Suppressor macrophage treated with lipopolysaccharide for 1 hour (primary cell): Measurements from ENCODE around the gene GPR180.

Experiments used
- DNase-seq, 3 donors: peaks; one replicate each; pipeline ENCODE4 v3.0.0-alpha.2; 2020 to 2022

GPR180 gene

DNA sequence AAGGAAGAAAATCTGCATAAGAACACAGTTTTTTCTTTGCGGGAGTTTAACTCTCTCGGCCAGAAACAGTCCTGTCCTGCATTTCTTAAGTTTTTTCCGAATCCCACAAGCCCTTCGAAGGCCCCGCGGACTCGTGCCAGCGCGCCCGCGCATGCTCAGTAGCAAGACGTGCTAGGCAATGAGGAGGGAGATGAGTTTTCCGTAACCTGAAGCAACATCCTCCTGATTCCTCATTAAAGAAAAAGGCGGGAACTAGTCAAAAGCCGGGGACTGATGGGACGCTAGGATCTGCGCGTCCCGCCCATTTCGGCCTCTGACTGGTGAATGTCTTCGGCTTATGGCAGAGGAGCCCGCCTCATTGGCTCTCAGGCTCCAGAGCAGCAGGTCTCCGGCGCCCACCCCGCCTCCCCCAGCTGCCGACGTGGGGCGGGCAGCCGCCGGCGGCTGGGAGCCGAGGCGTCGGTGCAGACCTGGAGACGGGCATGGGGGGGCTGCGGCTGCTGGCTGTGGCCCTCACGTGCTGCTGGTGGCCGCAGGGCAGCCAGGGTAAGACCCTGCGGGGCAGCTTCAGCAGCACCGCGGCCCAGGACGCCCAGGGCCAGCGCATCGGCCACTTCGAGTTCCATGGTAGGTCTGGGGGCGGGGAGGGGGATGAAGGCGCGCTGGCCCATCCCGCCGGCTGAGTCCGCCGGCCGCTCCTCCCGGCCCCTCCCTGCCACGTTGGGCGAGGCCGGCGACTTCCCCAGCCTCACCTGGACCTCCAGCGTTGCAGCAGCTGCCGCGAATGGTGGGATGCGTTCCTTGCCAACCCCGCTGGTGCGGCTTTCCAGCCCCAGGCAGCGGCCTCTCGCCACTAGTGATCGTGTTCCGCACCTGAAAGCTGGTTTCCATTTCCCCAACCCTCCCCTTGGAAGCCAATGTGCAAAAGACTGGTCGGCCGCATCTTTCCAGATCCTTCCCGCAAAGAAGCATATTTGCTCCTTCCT, at the start of gene GPR180:
Gene GPR180 (plus strand): TSS at position 412 of the 986 bp plus-strand sequence. CDS start 71 bp downstream, at position 483.
- DNase-seq: peak; percentile 96 to 98 (median 97)

DNA sequence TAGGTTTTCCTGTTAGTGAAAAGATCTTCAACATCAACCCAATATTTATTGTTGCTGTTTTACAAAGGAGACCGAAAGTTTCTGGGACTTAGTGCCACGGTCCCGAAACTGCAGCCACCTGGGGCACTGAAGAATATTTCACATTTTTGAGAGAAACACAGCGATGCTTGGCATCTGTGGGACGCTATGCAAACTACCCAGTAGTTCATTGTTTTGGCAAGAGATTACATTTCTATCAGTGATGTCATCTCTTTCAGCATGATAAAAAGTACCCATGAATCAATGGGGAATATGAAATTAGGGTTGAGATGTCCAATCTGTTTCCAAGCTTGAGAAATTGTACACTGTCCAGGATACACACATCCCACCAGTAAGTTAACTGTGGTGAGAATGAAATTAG, 49.6 kb upstream of the GPR180 start:
- peak in 1 of 3 donors; percentile 3 for DNase-seq

DNA sequence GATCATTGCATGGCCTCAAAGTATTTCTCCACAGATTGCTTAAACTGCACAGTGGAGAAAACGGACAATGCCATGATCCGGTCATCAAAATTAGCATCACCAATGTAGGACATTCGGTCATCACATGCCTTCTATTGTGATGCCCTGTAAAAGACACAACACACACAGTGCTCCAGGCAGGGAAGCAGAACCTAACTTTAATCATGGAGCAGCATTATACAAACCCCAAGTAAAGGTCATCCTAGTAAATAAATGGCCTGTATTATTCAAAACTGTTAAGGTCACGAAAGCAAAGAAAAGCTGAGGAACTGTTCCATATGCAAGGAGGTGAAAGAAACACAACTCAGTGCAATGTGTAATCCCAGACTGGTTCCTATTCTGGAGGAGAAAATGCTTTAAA, 47.9 kb upstream of the GPR180 start:
- DNase-seq: no peak

DNA sequence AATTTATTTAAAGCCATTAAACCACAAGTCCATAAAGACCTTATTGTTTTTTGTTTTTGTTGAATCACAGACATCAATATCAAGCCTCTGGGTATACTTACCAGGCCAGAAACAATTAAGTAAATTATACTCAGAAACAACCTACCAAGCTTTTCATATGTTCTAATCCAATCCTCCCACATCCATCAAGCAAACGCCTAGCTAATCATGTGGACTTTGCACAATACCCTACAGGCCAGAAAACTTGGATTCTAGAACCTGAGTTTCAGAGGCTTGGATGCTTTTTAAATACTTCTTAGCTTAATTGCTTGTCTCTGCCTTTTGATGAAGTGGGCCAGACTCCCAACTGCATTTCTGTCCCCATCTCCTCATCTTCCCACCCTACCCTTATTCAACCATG, 45.6 kb upstream of the GPR180 start:
- DNase-seq: no peak

DNA sequence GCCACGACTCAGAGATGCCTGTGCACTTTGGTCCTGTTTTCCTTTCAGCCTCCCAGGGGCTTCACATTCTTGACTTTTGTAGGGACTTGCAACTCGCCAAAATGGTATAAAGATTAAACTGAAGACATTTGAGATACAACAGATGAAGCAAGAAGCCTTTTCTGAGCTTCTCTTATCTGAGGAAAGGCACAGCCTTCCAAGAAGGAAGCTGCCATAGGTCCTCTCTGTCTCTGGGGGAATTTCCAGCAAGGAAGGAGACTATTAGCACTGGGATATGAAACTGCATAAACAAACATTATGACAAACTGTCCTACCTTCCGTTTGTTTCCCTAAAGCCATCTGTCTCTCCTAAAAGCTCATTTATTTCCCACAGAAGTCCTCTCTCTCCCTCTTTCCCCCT, 45.0 kb upstream of the GPR180 start:
- peak in 2 of 3 donors; percentile 8 to 15 for DNase-seq

DNA sequence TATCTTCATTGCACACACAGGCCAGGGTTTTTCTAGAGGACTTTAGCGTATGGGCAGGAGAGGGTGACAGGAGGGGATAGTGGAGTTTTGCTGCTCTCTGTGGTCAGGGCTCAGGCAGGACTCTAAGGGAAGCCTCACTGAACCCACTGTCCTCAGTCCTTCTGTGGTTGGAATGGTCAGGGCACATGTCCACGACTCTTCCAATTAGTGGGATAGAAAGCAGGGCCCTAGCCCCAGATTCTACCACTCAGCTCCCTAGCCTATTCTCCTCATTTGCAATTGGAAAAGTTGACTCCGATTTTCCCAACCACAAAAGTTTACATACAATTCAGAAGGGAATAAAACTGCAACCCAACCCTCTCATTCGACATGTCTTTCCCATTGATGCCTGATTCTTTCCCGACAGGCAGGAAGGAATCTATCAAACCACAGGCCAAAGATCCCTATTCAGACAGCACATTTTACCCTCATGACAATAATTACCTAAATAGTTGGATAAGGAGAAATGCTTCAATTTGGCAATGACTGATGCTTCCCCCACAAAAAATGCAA, 43.9 kb upstream of the GPR180 start:
- DNase-seq: no peak

DNA sequence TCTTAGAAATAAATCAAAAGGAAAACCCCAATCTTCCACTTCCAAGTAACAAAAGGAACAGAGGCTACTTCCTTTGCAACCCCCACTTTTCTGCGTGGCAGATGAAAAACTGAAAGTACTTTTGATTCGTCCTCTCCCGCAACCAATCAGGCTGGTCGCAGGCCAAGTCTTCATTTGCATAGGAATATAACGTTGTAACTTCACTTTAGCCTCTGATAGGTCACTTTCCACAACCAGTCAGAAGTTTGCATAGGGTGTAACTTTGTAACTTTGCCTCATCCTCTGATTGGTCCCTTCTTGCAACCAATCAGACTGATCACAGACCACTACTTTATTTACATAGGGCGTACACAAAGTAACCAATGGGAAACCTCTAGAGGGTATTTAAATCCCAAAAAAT, 42.9 kb upstream of the GPR180 start:
- peak; percentile 9 to 29 (median 13) for DNase-seq

DNA sequence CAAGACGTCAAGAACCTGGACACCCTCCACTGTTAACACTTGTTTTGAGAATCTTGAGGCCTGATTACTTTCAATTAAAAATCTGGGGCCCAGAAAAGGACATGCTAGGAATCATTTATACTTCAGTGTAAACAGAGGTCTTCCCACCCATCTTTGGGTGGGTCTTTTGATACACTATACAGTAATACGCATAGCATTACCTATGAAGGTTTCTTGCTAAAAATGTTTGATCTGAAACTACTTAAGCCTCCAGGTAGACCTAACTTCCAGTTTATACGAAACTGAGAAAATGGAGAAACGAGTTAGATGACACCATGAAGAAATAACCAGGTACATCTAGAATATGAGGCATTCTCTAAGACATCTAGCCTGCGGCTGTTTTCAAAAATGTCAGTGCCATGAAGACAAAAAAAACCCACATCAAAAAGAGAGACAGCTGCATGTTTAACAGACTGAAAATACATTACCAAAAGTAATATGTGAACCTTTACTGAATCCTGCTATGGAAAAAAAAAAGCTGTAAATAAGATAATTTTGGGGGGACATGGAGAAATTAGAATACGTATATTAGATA, 42.3 kb upstream of the GPR180 start:
- no peak for DNase-seq

DNA sequence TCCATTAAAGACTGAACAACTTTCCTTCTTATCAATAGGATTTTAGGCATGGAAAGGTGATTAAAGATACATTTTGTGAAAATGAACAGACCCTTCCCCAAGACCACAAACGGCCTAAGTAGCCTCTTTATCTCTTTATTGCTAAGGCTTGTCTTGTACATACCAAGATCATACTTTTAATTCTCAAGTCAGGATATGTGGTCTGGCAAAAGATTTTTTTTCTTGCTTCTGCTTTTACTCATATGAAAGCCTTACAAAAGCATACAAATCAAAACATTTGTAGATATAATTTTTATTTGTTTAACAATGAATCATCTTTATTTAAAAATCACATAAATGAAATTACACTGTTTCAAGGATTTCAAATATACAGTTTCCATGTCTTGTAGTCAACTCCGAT, 41.5 kb upstream of the GPR180 start:
- DNase-seq: no peak

DNA sequence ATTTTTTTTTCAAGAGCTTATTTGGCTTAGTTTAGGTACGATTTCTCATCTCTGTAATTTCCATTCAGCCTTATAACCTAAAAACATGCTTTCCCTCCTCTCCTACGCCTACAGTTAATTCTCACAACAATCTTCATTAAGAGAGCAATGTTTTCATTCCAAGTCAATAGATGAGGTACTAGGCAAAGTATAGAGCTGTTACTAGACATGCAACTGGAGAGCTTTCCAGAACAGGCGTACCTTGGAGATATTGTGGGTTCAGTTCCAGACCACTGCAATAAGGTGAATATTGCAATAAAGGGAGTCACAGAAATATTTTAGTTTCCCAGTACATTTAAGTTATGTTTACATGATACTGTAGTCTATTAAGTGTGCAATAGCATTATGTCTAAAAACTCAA, 40.5 kb upstream of the GPR180 start:
- no peak for DNase-seq

DNA sequence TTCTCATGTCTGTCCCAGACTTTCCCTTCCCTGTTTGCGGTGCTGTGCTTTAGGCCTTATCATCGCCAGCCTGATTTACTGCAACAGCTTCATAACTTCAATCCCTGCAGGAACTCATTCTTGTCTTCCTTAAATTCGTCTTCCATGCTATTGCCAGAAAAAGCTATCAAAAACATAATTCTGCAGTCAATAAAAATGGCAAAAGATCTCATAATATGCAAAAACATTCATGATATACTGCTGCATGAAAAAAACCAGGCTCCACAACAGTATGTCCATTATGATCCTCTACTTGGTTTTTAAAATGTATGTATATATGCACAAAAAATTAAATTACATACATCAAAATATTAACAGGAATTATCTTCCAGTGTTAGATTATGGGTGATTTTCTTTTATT, 34.1 kb upstream of the GPR180 start:
- DNase-seq: no peak

DNA sequence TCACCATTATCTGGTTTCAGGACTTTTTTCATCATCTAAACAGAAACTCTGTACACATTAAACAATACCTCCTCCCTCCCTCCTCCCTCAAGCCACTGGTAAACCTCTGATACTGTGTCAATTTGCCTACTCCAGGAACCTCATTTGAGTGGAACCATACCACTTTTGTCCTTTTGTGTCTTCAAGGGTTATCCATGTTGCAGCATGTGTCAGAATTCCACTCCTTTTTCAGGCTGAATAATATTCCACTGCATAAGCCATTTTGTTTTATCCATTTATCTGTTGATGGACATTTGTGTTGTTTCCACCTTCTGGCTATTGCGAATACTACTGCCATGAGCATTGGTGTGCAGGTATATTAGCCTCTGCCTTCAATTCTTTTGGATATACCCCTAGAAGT, 33.2 kb upstream of the GPR180 start:
- DNase-seq: no peak

DNA sequence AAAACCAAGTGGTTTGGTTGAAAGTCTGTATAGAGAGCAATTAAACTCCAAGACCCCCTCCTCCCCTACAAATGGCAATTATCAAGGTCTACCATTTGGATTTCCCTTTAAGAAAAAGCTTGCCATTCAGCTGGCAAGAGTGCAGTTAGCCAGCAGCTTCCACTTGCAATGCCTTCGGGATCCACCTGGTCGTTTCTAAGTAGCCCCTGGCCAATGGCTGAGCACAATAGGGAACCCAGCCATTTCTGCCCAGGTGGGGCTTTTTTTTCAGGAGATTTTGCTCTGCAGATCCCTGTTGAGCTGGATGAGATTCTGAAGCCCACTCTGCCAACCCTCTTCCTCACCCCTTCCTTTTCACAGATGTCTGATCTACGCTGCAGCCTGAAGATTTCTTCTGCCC, 32.0 kb upstream of the GPR180 start:
- DNase-seq: no peak

DNA sequence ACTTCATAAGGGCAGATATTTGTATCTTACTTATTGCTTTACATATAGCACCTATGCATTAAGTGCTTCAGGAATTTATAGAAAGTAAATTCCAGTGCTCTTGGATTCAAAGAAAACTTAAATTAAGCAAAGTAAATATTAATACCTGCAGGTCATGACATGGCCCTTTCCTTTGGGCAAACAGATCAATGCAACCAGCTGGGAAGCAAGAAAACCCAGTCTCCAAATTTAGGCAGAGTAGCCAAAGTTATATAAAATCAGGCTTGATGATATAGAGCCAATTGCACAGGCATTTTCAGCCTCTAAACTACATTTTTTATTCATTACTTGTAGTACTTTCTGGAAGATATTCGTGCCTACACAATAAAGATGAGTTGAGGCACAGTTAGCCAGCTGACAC, 22.6 kb upstream of the GPR180 start:
- no peak for DNase-seq

DNA sequence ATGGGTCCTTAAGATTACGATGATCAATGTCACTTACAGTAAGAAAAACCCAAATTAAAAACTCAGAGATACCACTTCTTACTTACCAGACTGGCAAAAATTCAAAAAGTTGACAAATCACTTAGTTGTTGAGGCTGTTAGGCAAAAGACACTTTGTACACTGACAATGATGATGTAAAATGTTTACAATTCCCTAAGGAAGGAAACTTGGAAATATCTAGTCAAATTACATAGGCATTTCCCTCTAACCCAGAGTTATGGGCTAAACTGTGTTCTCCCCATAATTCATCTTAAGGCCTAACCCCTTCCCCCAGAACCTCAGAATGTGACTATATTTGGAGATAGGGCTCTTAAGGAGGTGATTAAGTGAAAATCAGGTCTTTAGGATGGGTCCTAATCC, 17.7 kb upstream of the GPR180 start:
- DNase-seq: no peak

DNA sequence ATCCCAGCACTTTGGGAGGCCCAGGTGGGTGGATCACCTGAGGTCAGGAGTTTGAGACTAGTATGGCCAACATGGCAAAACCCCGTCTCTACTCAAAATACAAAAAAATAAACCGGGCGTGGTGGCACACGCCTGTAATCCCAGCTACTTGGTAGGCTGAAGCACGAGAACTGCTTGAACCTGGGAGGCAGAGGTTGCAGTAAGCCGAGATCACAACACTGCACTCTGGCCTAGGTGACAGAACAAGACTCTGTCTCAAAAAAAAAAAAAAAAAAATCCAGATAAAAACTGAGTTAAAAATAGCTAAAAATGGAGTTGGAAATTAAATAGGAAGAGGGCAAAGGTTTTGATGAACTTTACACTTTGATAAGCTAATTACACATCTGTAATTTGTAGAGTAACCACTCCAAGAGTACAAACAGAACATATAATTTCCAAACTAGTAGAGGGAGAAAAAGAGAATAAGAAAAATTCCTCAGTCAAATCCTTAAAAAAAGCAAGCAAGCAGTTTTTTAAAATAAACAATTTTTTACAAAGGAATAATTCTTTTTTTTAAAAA, 16.0 kb upstream of the GPR180 start:
- DNase-seq: no peak

DNA sequence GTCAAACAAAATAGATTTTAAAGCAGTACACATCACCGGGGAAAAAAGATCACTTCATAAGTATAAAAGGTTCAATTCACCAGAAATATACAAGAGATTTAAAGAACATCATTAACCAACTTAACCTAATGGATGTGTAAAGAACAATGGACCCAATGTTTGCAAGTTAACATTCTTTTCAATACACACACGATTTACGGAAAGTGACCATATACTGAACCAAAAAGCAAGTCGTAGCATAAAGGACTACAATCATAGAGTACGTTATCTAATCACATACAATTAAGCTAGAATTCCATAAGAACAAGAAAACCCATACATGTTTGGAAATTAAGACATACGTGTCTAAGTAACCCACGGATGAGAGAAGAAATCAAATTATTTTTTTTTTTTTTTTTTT, 15.3 kb upstream of the GPR180 start:
- DNase-seq: no peak

DNA sequence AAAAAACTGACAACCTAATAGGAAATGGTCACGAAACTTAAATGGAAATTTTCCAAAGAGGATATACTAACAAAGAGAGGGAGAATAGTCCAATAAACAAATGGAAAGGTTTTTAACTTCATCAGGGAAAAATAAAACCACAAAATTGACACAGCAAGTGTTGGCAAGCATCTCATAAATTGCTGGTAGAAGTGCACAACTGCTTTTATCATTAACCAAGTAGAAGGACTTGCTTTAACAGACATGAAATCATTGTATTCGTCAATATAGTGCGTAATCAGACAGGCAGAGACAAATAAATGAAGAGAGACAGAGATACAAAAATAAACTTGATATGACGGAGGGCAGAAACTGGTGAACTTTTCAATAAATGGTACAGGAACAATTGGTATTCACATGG, 13.1 kb upstream of the GPR180 start:
- DNase-seq: no peak

DNA sequence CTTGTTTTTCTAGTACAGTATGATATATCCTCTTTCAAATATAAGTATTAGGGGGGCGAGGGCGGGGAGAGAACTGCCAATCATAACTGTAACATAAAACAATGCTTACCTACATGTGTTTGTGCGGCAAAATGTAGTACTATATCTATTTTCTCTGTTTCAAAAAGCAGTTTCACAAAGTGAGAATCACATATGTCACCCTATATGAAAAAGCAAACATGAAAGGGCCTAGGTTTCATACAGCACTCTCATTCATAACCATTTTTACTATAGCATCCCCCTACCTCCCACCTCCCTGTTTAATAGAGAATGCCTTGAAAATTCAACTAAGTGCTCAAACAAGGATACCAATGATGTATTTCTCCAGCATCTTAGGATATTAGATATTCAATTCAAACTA, 10.9 kb upstream of the GPR180 start:
- no peak for DNase-seq

DNA sequence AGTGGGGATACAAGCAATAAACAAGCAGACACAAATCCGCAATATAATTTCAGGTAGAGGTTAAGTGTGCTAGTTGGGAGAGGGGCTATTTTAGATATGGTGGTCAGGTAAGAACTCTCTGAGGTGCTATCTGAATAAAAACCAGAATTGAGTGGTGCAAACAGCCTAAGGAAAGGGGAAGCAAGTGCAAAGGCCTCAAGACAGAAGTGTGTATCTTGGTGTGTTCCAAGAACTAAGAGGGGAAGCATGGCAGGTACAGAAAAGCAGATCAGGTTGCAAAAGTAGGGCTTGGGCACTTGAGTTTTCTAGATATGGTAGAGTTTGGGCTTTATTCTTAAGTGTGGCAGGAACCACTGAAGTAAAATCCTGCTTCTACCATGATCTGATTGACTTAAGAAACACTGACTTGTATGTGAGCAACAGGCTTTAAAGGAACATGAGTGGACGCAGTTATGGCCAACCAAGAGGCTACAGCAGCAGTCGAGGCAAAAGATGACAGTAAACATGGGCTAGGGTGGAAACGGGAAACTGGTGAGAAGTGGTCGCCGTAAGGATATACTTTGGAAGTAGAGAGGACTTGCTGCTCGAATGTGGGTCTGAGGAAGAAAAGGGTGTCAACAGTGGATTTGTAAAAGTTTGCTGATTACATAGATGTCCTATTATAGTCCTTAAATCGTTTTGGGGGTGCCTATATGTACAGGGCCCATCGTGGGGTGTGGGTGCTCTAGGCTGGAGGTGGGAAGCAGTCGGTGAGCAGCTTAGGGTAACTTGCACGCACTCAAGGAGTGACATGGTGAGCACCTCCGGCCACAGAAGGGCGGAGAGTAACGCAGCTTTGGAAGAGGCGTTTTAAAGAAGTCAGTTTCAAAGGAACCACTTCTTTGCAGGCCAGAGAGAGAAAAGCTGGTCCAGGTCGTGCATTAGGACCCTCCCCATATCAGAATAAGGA, 6.4 kb upstream of the GPR180 start:
- DNase-seq: peak in 2 of 3 donors; percentile 16 to 24

DNA sequence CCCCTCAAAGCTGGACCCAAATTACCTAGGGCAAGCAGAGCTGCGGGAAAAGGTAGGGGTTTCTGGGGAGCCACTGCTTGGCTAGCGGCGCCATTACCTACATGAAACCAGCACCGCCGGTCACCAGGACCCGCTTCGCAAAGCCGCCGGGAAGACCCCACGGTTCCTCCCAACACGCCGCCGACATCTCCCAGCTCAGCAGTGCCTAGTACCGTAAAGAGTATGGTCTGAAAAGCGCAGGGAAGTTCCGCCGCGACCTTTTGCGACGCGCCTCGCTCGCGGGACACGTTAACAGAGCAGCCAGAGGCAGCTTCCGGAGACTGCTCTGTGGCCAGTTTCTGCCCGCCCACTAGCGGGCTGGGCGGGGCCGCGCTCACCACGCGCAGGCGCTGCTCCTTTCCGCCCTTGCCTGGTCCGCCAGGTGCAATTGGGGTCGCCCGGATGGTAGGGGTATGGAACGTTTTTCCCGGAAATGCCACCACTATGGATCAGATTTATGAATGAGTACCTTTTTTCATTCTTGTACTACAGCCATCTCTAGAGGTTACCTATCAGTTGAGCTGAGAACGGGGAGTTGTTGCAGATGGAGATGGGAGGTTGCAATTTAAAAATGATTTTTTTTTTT, 5.6 kb upstream of the GPR180 start, which contains the start of gene TGDS:
Gene TGDS (minus strand): TSS at position 203 of the 625 bp plus-strand sequence. CDS start 16 bp downstream, at position 187.
- peak; percentile 94 to 95 (median 95) for DNase-seq

DNA sequence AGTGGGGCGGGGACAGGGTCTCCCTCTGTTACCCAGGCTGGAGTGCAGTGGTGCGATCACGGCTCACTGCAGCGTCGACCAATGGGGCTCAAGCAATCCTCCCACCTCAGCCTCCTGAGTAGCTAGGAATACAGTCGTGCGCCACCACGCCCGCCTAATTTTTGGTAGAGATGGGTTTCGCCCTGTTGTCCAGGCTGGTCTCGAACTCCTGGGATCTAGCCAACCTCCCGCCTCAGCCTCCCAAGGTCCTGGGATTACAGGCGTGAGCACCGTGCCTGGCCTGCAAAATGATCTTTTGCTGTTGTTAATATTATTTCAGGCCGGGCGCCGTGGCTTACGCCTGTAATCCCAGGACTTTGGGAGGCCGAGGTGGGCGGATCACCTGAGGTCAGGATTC, 5.1 kb upstream of the GPR180 start:
- no peak for DNase-seq
